Gastroesophageal sphincter (tissue), 3 donors: Measurements from ENCODE around the gene HOXA1.

Experiments used
- CTCF ChIP-seq, 4 experiments: fragments of 200-600 bp in 2 of 4; fragments of 450-650 bp in 2 of 4; sonication (generic) in 1 of 4; IDR thresholded peaks; one replicate each; pipeline ENCODE4 v1.5.1; 2017 to 2019; ENCODE audit warnings: antibody characterized with exemption in 4 of 4, mild to moderate bottlenecking in 2 of 4, moderate library complexity in 2 of 4
- POLR2A ChIP-seq, 2 donors: fragments of 450-650 bp; IDR thresholded peaks; one replicate each; pipeline ENCODE4 v1.6.1; 2017; ENCODE audit warnings: antibody characterized with exemption in 2 of 2, mild to moderate bottlenecking in 2 of 2, moderate library complexity in 1 of 2
- POLR2AphosphoS5 ChIP-seq: sonication (generic); formaldehyde crosslinking; IDR thresholded peaks from one replicate; pipeline ENCODE4 v1.6.1; 2017; ENCODE audit warnings: antibody characterized with exemption

GRCh38 chr7:27091105-27091504, 4.7 kb downstream of the HOXA1 start:
- no peak for TF ChIP-seq CTCF (IDR thresholded peaks at IDR 0.05)
- TF ChIP-seq POLR2AphosphoS5, result no peak
- TF ChIP-seq POLR2A (IDR thresholded peaks at IDR 0.05), result no peak
